ENCODE results near the gene CUBN.

DNA sequence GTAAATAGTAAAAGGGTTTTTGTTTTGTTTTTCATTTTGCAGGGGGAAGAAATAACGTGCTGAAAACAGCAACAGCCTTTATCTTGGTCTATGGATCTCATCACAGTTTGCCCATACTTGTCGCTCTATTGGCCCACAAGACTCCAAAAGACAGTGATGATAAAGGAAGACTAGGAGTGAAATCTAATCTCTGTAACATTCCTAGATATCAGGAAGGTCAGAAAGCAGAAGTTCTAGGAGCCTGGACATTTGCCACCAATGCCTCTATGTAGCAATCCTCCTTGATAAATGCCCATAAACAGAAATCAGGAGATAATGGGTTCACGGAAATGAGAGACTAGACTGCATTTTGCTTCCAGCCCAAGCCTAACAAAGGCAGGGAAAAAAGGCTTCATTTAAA, 8.9 kb downstream of the CUBN start:
- TF ChIP-seq POLR2A (IDR thresholded peaks at IDR 0.05; ENCODE audit: extremely low read depth, insufficient read length): no peak
- TF ChIP-seq, protein P1, sequence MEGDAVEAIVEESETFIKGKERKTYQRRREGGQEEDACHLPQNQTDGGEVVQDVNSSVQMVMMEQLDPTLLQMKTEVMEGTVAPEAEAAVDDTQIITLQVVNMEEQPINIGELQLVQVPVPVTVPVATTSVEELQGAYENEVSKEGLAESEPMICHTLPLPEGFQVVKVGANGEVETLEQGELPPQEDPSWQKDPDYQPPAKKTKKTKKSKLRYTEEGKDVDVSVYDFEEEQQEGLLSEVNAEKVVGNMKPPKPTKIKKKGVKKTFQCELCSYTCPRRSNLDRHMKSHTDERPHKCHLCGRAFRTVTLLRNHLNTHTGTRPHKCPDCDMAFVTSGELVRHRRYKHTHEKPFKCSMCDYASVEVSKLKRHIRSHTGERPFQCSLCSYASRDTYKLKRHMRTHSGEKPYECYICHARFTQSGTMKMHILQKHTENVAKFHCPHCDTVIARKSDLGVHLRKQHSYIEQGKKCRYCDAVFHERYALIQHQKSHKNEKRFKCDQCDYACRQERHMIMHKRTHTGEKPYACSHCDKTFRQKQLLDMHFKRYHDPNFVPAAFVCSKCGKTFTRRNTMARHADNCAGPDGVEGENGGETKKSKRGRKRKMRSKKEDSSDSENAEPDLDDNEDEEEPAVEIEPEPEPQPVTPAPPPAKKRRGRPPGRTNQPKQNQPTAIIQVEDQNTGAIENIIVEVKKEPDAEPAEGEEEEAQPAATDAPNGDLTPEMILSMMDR (IDR thresholded peaks at IDR 0.05; ENCODE audit: low read depth, low read length): no peak
